Measurements from ENCODE around the gene FANCC.

The FANCC gene

GRCh38 chr9:95317119-95317892 is at the start of gene FANCC:
Gene FANCC, minus strand, starts transcription at chr9:95317709. Its CDS starts 68,418 bp downstream, at chr9:95249291.
- DNase-seq = peak; percentile 19 to 93 (median 82)

GRCh38 chr9:95366731-95367325 is 49.3 kb upstream of the FANCC start:
- DNase-seq = no peak

GRCh38 chr9:95365766-95366165 is 48.3 kb upstream of the FANCC start:
- DNase-seq = no peak

GRCh38 chr9:95363051-95363841 is 45.7 kb upstream of the FANCC start:
- no peak for DNase-seq

- DNase-seq = no peak
Measured at GRCh38 chr9:95360866-95361265, 43.4 kb upstream of the FANCC start.

GRCh38 chr9:95357316-95357715 is 39.8 kb upstream of the FANCC start:
- DNase-seq = no peak

GRCh38 chr9:95355500-95355899 is 38.0 kb upstream of the FANCC start:
- no peak for DNase-seq

GRCh38 chr9:95351051-95351450 is 33.5 kb upstream of the FANCC start:
- DNase-seq = no peak

GRCh38 chr9:95350266-95350665 is 32.8 kb upstream of the FANCC start:
- DNase-seq = no peak

GRCh38 chr9:95349091-95350038 is 31.9 kb upstream of the FANCC start:
- no peak for DNase-seq

- no peak for DNase-seq
Measured at GRCh38 chr9:95346021-95346420, 28.5 kb upstream of the FANCC start.

- no peak for DNase-seq
Measured at GRCh38 chr9:95344735-95345325, 27.3 kb upstream of the FANCC start.

GRCh38 chr9:95343725-95344287 is 26.3 kb upstream of the FANCC start:
- DNase-seq = no peak

- no peak for DNase-seq
Measured at GRCh38 chr9:95342571-95342970, 25.1 kb upstream of the FANCC start.

- DNase-seq = peak in 2 of 58 donors; percentile 4 to 16
Measured at GRCh38 chr9:95341293-95341962, 23.9 kb upstream of the FANCC start.

- DNase-seq = no peak
Measured at GRCh38 chr9:95338243-95338642, 20.7 kb upstream of the FANCC start.

GRCh38 chr9:95336281-95336680 is 18.8 kb upstream of the FANCC start:
- DNase-seq = peak in 1 of 58 donors; percentile 2

GRCh38 chr9:95333426-95333825 is 15.9 kb upstream of the FANCC start:
- DNase-seq = no peak

GRCh38 chr9:95332860-95333259 is 15.4 kb upstream of the FANCC start:
- DNase-seq = no peak
